ENCODE results near the gene MICU1.

- no peak for TF ChIP-seq POLR2A (IDR thresholded peaks at IDR 0.05)
- no peak for TF ChIP-seq CTCF (IDR thresholded peaks at IDR 0.05)
- no peak for TF ChIP-seq EP300 (IDR thresholded peaks at IDR 0.05; ENCODE audit: low read depth)
- no peak for TF ChIP-seq POLR2AphosphoS5 (IDR thresholded peaks at IDR 0.05)
Observed at GRCh38 chr10:72435570-72435969, 190.3 kb downstream of the MICU1 start.

All from transverse colon (tissue), 4 donors.